Kidney (tissue), 14 donors: ENCODE measurements around the gene MEX3A. TPM values are rescaled to one million over a fixed set of nuclear protein-coding genes. Genes with fewer than 3 reads are reported as not detected.

ENCODE experiments used
- DNase-seq, 5 donors: peaks; one replicate each; pipeline ENCODE4 v3.0.0-alpha.2; 2013 to 2020
- FAIRE-seq: peaks from 2 replicates; lab custom pipeline; 2012; peaks lifted over from hg19 to GRCh38; lab: Jason Lieb, UNC
- H3K27ac ChIP-seq, 2 donors: one replicate each; pipeline ENCODE4 v1.7.0; 2013; ENCODE audit warnings: low read depth in 2 of 2, low read length in 2 of 2, inconsistent platforms in 1 of 2
- H3K27me3 ChIP-seq: one replicate; pipeline ENCODE4 v1.7.1; 2013; ENCODE audit warnings: low read length, inconsistent platforms; ENCODE audit not compliant: control insufficient read depth, insufficient read depth
- H3K36me3 ChIP-seq, 3 donors: one replicate each; pipeline versions ENCODE4 v1.7.0 to v1.7.1; 2013; ENCODE audit warnings: low read length in 3 of 3, control low read depth in 1 of 3, inconsistent platforms in 1 of 3; ENCODE audit not compliant: insufficient read depth in 3 of 3, control insufficient read depth in 2 of 3
- H3K4me1 ChIP-seq, 3 donors: one replicate each; pipeline versions ENCODE4 v1.7.0 to v1.7.1; 2013; ENCODE audit warnings: low read length in 3 of 3, inconsistent platforms in 1 of 3, low read depth in 1 of 3; ENCODE audit not compliant: control insufficient read depth in 2 of 3, insufficient read depth in 2 of 3
- H3K4me3 ChIP-seq, 3 donors: one replicate each; pipeline versions ENCODE4 v1.7.0 to v1.8.1; 2013; ENCODE audit warnings: low read length in 3 of 3, control low read depth in 1 of 3, inconsistent platforms in 1 of 3
- H3K9ac ChIP-seq, 3 donors: one replicate each; pipeline versions ENCODE4 v1.7.0 to v1.7.1; 2013; ENCODE audit warnings: low read length in 3 of 3, control low read depth in 1 of 3, inconsistent platforms in 1 of 3
- H3K9me3 ChIP-seq, 3 donors: one replicate each; pipeline versions ENCODE4 v1.7.0 to v1.7.1; 2013; ENCODE audit warnings: low read length in 3 of 3, control low read depth in 1 of 3, inconsistent platforms in 1 of 3; ENCODE audit not compliant: control insufficient read depth in 2 of 3, insufficient read depth in 1 of 3
- CTCF ChIP-seq: IDR thresholded peaks from 3 replicates; pipeline ENCODE4 v1.5.1; 2012; ENCODE audit warnings: mild to moderate bottlenecking, moderate library complexity, borderline replicate concordance; ENCODE audit not compliant: insufficient read depth; ENCODE audit errors: extremely low read depth
- intact Hi-C: fragments of 100-400 bp; cut with DNase I; formaldehyde crosslinking; loops from one replicate; pipeline ENCODE4 v1.11.1; 2022
- polyA plus RNA-seq: library from polyadenylated mRNA; stranded (reverse); fragments of 350-450 nt; fragmentation: Illumina TruSeq; extraction: RNeasy Lipid Tissue Mini Kit (QIAGEN cat#74804); gene quantifications from one replicate; pipeline ENCODE4 v1.2.3, GENCODE V29; 2014; ENCODE audit warnings: low read depth, low replicate concordance; ENCODE audit not compliant: insufficient read depth
- total RNA-seq: library from RNA; stranded (reverse); fragmentation: NEBNext Ultra II Directional; extraction: Animal tissue kit (Norgen Biotek cat#: 25700); gene quantifications from one replicate; pipeline ENCODE4 v1.2.1, GENCODE V29; 2021
- donor health status: control.
- donor health status: control.
- donor health status: control.
- donor health status: control.
- donor health status: control.
- donor health status: DM: yes; HTN: yes; CAD: no.
- donor health status: Normal renal cell carcinoma (clear cell type).

Gene MEX3A
- total and polyA plus RNA-seq, 2 donors from 2014 or later, result 1.0 to 1.7 TPM

GRCh38 chr1:156067262-156067661, 15.0 kb downstream of the MEX3A start:
- no peaks in the 10 kb centered on the region for H3K27me3 ChIP-seq
- FAIRE-seq, result no peak
- no peak for TF ChIP-seq CTCF
- H3K4me3 ChIP-seq, result no peak overlapping the region
- peaks cover 0 to 2% (median 0%) of the 10 kb centered on the region in 3 donors for H3K4me1 ChIP-seq
- H3K9me3 ChIP-seq, result no peaks in the 10 kb centered on the region
- intact Hi-C loops, result no loop called here
- no peak overlapping the region for H3K27ac ChIP-seq
- H3K9ac ChIP-seq, result no peak overlapping the region
- DNase-seq, result no peak
- H3K36me3 ChIP-seq, result no peaks in the 10 kb centered on the region

GRCh38 chr1:156065871-156066270, 16.4 kb downstream of the MEX3A start:
- Histone ChIP-seq H3K27me3 (no peaks in the 10 kb centered on the region), H3K27ac (no peak overlapping the region), H3K4me1 (peaks cover 0 to 4% (median 0%) of the 10 kb centered on the region in 3 donors), H3K9me3 (no peaks in the 10 kb centered on the region), H3K36me3 (no peaks in the 10 kb centered on the region), H3K4me3 (no peak overlapping the region), H3K9ac (no peak overlapping the region)
- no peak for TF ChIP-seq CTCF
- DNase-seq, result no peak
- intact Hi-C loops, result no loop called here
- no peak for FAIRE-seq

- no peak for DNase-seq
- FAIRE-seq, result no peak
- H3K4me1 ChIP-seq, result peaks cover 0 to 4% (median 0%) of the 10 kb centered on the region in 3 donors
- no peaks in the 10 kb centered on the region for H3K27me3 ChIP-seq
- TF ChIP-seq CTCF, result no peak
- H3K9me3 ChIP-seq, result no peaks in the 10 kb centered on the region
- no peak overlapping the region for H3K9ac ChIP-seq
- H3K27ac ChIP-seq, result no peak overlapping the region
- intact Hi-C loops, result no loop called here
- H3K4me3 ChIP-seq, result no peak overlapping the region
- H3K36me3 ChIP-seq, result no peaks in the 10 kb centered on the region
Observed at GRCh38 chr1:156065212-156065611, 17.1 kb downstream of the MEX3A start.

GRCh38 chr1:156064615-156065014, 17.6 kb downstream of the MEX3A start:
- Histone ChIP-seq H3K36me3 (no peaks in the 10 kb centered on the region), H3K4me1 (peaks cover 0 to 4% (median 0%) of the 10 kb centered on the region in 3 donors), H3K9ac (no peak overlapping the region), H3K4me3 (no peak overlapping the region), H3K27me3 (no peaks in the 10 kb centered on the region), H3K9me3 (no peaks in the 10 kb centered on the region), H3K27ac (no peak overlapping the region)
- intact Hi-C loops, result no loop called here
- no peak for DNase-seq
- no peak for TF ChIP-seq CTCF
- no peak for FAIRE-seq
